K562 (cell line): Measurements from ENCODE around the gene ANKRD27.
"Not testable (repeated sequence)": the region's sequence is repeated elsewhere in the genome, so short reads cannot be mapped to it uniquely, and the experiment has no call there.

ENCODE experiments used
- ARNT ChIP-seq, 2 experiments: fragments of 450-650 bp; IDR thresholded peaks; 2 replicates each; pipeline ENCODE4 v1.6.1; 2016; ENCODE audit warnings: mild to moderate bottlenecking in 1 of 2
- CTCF ChIP-seq, 3 experiments: IDR thresholded peaks in 2 of 3; conservative IDR thresholded peaks in 1 of 3; 2 replicates each; pipeline ENCODE4 v1.5.1; 2011 to 2012; ENCODE audit warnings: low read length in 3 of 3, mild to moderate bottlenecking in 3 of 3, control low read depth in 2 of 3, improper control_type of control experiment in 1 of 3, inconsistent platforms in 1 of 3, low read depth in 1 of 3, mixed read lengths in 1 of 3, moderate library complexity in 1 of 3; ENCODE audit not compliant: insufficient read depth in 2 of 3
- ERF ChIP-seq: fragments of 450-650 bp; formaldehyde crosslinking; IDR thresholded peaks from 2 replicates; pipeline ENCODE4 v1.4.0; 2020; ENCODE audit warnings: mild to moderate bottlenecking, mixed read lengths
- FOXA1 ChIP-seq: fragments of 450-650 bp; IDR thresholded peaks from 2 replicates; pipeline ENCODE4 v1.6.1; 2016; ENCODE audit warnings: mild to moderate bottlenecking, borderline replicate concordance
- GATA2 ChIP-seq: sonication (generic); formaldehyde crosslinking; IDR thresholded peaks from 2 replicates; pipeline ENCODE4 v1.4.0; 2020; ENCODE audit warnings: mild to moderate bottlenecking, missing genetic modification reagents
- IRF1 ChIP-seq: sonication (generic); formaldehyde crosslinking; IDR thresholded peaks from 2 replicates; pipeline ENCODE4 v1.8.0; 2022; ENCODE audit warnings: missing genetic modification reagents, mild to moderate bottlenecking, borderline replicate concordance
- PHF21A ChIP-seq: fragments of 450-650 bp; IDR thresholded peaks from 2 replicates; pipeline ENCODE4 v1.6.1; 2017; ENCODE audit warnings: low read depth, borderline replicate concordance
- SIN3A ChIP-seq, 2 experiments: fragments of 150-350 bp in 1 of 2; IDR thresholded peaks; 2 replicates each; pipeline ENCODE4 v1.6.1; 2011 to 2016; ENCODE audit warnings: borderline replicate concordance in 2 of 2, low read depth in 2 of 2, low read length in 2 of 2, mild to moderate bottlenecking in 2 of 2, moderate library complexity in 2 of 2; ENCODE audit not compliant: control insufficient read depth in 1 of 2
- SP2 ChIP-seq: IDR thresholded peaks from 2 replicates; pipeline ENCODE4 v1.6.1; 2011; ENCODE audit warnings: mild to moderate bottlenecking, low read depth, low read length, moderate library complexity; ENCODE audit not compliant: poor library complexity, severe bottlenecking; ENCODE audit errors: extremely low read depth
- STAG1 ChIP-seq: sonication (generic); formaldehyde crosslinking; IDR thresholded peaks from 2 replicates; pipeline ENCODE4 v1.5.0; 2020; ENCODE audit warnings: missing genetic modification reagents, borderline replicate concordance
- ZNF140 ChIP-seq: fragments of 250-450 bp; sonication (Bioruptor Pico); IDR thresholded peaks from 2 replicates; pipeline ENCODE4 v1.8.0; 2021; ENCODE audit warnings: moderate library complexity, mild to moderate bottlenecking, inconsistent platforms

- TF ChIP-seq FOXA1; IRF1 (CRISPR knock-in tag); ARNT (IDR thresholded peaks at IDR 0.05); SIN3A (IDR thresholded peaks at IDR 0.05; ENCODE audit: borderline replicate concordance in 2 of 2, control insufficient read depth in 1 of 2, low read depth in 2 of 2, low read length in 2 of 2); ZNF140; CTCF (IDR thresholded peaks at IDR 0.05 in 2 of 3, conservative IDR thresholded peaks at IDR 0.05 in 1 of 3; ENCODE audit: insufficient read depth in 2 of 3, low read depth in 1 of 3, low read length in 3 of 3); ERF; PHF21A; STAG1 (CRISPR knock-in tag); SP2; GATA2 (CRISPR knock-in tag): not testable (repeated sequence)
Measured at GRCh38 chr19:32716203-32716602, 41.2 kb upstream of the ANKRD27 start.
